ENCODE results near the gene PTPDC1.
A peak's percentile ranks its signal among the peaks of the same experiment; 100 is the strongest.

- TF ChIP-seq POLR2A (IDR thresholded peaks at IDR 0.05; ENCODE audit: low read depth, low read length), result no peak
- no peak for TF ChIP-seq RFX5 (IDR thresholded peaks at IDR 0.05; ENCODE audit: low read depth, low read length)
- peak; percentile 84 for TF ChIP-seq FOS (IDR thresholded peaks at IDR 0.05; ENCODE audit: low read depth, low read length)
- no peak for TF ChIP-seq CTCF (conservative IDR thresholded peaks at IDR 0.05; ENCODE audit: low read depth, low read length)
- TF ChIP-seq MAZ (IDR thresholded peaks at IDR 0.05; ENCODE audit: borderline replicate concordance, low read depth, low read length), result no peak
- 0 out of 2 replicates have a peak, but pooled peaks have one; percentile 7 for TF ChIP-seq MAFK (IDR thresholded peaks at IDR 0.05; ENCODE audit: low read depth, low read length)
- TF ChIP-seq USF2 (IDR thresholded peaks at IDR 0.05; ENCODE audit: low read depth, low read length), result no peak
- no peak for TF ChIP-seq MXI1 (IDR thresholded peaks at IDR 0.05; ENCODE audit: borderline replicate concordance, low read depth, low read length)
- TF ChIP-seq NFE2L2 (IDR thresholded peaks at IDR 0.05; ENCODE audit: low read depth, low read length), result no peak
- TF ChIP-seq RAD21 (IDR thresholded peaks at IDR 0.05; ENCODE audit: low read length), result no peak
- no peak for TF ChIP-seq BHLHE40 (IDR thresholded peaks at IDR 0.05; ENCODE audit: low read depth, low read length)
- no peak for TF ChIP-seq ELK1 (IDR thresholded peaks at IDR 0.05; ENCODE audit: borderline replicate concordance, low read depth, low read length)
- TF ChIP-seq SMC3 (IDR thresholded peaks at IDR 0.05; ENCODE audit: low read depth, low read length), result no peak
Measured at GRCh38 chr9:94097788-94098414, 13.6 kb downstream of the PTPDC1 start.
